NCI-H2196 treated with DMSO at 0.1 percent for 48 hours (cell line): ENCODE measurements around the gene SMIM23.
"Not testable (repeated sequence)": the region's sequence is repeated elsewhere in the genome, so short reads cannot be mapped to it uniquely, and the experiment has no call there.

Source experiments
- DNase-seq: peaks from one replicate; lab custom pipeline; 2025; ENCODE audit not compliant: unreplicated experiment; lab: John Stamatoyannopoulos, UW

Gene SMIM23

GRCh38 chr5:171773106-171773505 is 12.5 kb upstream of the SMIM23 start:
- DNase-seq: no peak

DNA sequence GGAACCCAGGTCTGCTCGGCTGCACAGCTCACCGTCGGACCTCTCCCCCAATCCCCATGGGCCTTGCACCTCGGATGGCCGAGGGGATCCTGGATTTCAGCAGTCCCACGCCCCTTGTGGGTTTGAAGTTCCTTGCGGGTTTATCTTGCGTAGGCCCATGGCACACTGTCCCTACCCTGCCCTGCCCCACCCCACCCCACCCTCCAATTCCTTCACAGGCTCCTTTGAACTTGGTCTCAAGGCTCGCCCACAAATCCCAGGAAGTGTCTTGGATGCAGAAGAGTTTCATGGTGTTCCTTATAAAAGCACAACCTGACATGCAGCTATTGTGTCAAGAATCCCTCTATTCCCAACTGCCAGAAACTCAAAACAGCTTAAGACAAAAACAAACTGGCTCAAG is 11.2 kb upstream of the SMIM23 start:
- no peak for DNase-seq

GRCh38 chr5:171776213-171776612 is 9.4 kb upstream of the SMIM23 start:
- DNase-seq: no peak

GRCh38 chr5:171776770-171777759 is 8.6 kb upstream of the SMIM23 start:
- no peak for DNase-seq

GRCh38 chr5:171781744-171782143 is 3.9 kb upstream of the SMIM23 start:
- not testable (repeated sequence) for DNase-seq

- no peak for DNase-seq
Measured at GRCh38 chr5:171782332-171782966, 3.2 kb upstream of the SMIM23 start.

DNA sequence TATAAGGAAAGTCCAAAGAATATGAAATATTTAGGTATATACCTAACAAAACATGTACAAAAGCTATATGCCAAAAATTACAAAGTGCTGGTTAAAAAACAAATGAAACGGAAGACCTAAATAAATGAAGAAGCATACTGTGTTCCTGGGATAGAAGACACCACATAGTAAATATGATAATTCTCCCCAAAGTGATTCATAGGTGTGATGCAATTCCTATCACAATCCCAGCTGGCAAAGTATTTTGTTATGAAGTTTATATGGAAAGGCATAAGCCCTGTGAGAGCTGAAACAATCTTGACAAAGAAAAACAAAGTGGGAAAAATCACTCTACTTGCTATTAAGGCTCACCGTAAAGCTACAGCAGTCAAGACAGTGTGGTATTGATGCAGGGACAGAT is 2.6 kb upstream of the SMIM23 start:
- no peak for DNase-seq

GRCh38 chr5:171789353-171789752 is 3.7 kb downstream of the SMIM23 start:
- DNase-seq: no peak

GRCh38 chr5:171790408-171790807 is 4.8 kb downstream of the SMIM23 start:
- no peak for DNase-seq

DNA sequence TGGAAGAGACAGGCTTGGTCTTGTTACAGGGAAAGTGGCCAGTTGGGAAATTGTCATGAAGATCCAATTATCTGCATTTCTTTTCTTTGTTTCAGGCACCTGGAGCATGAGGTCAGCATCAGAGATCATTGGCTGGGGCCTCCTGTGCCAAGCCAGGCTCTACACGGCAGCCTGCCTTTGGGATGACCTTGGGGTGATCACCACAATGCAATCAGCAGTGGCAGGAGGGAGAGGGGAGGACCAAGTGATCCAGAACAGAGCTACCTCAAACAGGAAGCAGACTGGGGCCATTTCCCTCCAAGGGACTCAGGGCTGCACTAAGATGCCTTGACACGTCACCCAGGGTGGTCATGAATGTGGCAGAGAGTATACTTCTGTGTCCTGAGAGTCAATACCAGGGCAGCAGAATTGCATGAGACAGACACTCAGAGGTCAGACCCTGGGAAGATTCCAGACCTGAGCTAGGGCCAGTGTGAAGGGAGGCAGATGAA is 8.9 kb downstream of the SMIM23 start:
- DNase-seq: no peak

DNA sequence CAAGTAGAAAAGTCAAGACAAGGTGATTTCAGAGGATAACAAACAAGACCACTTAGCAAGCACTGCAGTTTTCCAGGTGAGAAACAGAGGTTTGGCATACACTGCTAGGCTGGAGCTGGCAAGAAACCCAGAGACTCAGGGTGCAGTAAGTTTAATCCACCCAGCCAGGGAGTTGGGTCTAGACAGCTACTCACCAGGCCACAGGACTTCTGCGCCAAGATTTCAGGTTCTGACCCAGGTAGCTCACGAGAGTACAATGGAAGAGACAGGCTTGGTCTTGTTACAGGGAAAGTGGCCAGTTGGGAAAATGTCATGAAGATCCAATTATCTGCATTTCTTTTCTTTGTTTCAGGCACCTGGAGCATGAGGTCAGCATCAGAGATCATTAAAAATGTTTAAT is 9.8 kb downstream of the SMIM23 start:
- DNase-seq: peak; percentile 25

- no peak for DNase-seq
Measured at GRCh38 chr5:171796436-171796835, 10.8 kb downstream of the SMIM23 start.

DNA sequence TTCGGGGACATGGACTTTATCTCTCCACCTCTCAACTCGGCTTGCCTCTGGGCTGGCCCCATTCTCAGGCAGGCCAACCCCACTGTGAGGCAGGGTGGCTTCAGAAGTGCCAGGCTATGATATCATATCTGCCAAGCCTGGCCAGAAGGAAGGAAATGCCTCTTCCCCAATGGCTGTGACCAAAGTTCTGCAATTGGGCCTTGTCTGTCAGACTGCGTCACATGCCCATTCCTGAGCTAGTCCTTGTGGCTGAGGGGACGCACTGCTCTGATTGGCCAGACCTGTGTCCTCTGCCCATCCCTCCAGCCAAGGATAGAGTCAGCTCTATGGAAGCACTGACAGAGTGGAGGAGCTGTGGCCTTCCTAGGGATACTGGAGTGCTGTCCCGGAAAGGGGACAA is 11.9 kb downstream of the SMIM23 start:
- DNase-seq: no peak

- DNase-seq: no peak
Measured at GRCh38 chr5:171798418-171798817, 12.8 kb downstream of the SMIM23 start.

GRCh38 chr5:171801839-171802238 is 16.2 kb downstream of the SMIM23 start:
- DNase-seq: no peak

DNA sequence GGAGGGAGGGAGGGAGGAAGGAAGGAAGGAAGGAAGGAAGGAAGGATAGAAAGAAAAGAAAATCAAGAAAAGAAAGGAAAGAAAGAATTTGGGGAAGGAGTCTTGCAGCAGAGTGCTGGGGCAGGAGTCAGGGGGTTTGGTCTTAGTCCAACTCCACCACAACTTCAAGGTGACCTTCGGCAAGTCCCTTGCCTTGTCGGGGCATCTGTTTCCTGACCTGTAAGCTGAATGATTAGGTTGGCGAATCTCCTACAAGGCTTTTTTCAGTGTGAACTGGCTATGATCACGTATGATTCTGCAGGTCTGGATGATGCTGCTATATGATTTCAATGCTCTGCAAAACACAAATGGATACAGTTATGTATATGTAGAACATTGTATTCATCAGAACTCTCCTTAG is 20.1 kb downstream of the SMIM23 start:
- DNase-seq: no peak

- DNase-seq: peak; percentile 61
Measured at GRCh38 chr5:171806976-171807747, 21.5 kb downstream of the SMIM23 start.

DNA sequence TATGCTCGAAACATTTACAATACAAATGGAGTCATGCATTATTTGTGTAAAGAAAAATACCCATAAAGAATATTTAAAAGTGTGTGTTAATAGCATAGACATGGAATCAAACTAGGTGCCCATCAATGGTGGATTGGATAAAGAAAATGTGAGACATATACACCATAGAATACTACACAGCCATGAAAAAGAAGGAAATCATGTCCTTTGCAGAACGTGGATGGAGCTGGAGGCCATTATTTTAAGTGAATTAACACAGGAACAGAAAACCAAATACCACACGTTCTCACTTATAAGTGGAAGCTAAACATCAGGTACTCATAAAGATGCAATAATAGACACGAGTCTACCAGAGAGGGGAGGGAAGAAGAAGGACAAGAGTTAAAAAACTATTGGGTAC is 22.8 kb downstream of the SMIM23 start:
- DNase-seq: no peak

- DNase-seq: no peak
Measured at GRCh38 chr5:171808951-171809350, 23.3 kb downstream of the SMIM23 start.

GRCh38 chr5:171810227-171810626 is 24.6 kb downstream of the SMIM23 start:
- peak; percentile 80 for DNase-seq

GRCh38 chr5:171813270-171813669 is 27.7 kb downstream of the SMIM23 start:
- DNase-seq: no peak
